Stimulated activated CD4-positive, alpha-beta T cell treated with anti-CD3 and anti-CD28 coated beads, Interleukin-1b, Interleukin-23, amount 100 ng/mL, for 24 hours (primary cell): Measurements from ENCODE around the gene TFDP1.

Source experiments
- DNase-seq, 4 experiments: peaks; one replicate each; pipeline ENCODE4 v3.0.0-alpha.2; 2020; ENCODE audit warnings: low read depth in 4 of 4, low spot score in 1 of 4

Gene TFDP1

DNA sequence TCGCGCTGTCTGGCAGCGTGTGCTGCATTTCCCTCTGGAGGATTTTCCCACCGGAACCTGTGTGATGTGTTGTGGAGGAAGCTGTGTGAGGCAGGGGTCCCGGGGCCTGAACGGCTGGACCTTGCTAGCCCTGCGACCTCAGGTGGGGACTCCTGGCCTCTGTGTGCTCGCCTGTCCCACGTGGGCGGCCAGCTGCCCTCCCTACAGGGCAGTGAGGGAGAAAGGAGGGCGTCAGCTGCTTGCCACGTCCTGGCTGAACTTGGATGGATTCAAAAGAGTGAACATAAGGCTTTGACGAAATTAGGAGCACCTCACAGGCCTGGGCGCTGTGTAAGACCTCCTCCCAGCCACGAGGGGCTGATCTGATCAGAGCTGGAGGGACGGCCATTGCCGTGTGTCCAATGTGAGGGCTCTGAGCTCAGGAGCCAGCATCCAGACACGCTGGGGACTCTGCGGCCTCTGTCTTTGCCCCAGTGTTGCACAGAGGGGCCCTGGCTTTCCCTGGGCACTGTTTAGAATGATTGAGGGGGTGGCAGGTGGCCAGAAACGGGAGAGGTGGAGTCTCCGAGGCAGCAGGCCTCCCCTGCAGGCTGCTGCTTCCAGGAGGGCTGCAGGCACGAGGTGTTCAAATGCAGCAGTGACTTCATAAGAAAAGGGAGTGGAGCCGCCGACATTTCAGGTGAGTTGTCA is 13.0 kb downstream of the TFDP1 start:
- DNase-seq = no peak

- DNase-seq = no peak
Observed at GRCh38 chr13:113598081-113598410, 13.5 kb downstream of the TFDP1 start.

DNA sequence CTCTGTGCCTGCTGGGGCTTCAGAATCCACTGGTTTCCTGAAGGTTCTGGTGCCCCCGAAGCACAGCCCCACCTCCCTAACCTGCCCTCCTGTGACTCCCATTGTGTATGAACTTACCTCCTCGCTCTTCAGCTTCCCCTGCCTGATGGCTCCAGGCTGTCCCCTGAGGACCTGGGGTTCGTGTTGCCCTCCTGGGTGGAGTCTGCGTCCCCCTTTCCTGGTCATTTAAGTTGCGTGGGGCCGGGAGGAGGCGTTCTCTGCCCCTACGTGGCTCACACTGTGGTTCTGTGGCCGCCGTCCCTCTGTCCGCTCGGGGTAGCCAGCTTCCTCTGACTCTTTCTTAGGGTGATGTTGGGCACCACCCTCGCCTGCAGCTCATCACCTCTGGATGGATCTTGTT is 13.9 kb downstream of the TFDP1 start:
- DNase-seq = no peak

DNA sequence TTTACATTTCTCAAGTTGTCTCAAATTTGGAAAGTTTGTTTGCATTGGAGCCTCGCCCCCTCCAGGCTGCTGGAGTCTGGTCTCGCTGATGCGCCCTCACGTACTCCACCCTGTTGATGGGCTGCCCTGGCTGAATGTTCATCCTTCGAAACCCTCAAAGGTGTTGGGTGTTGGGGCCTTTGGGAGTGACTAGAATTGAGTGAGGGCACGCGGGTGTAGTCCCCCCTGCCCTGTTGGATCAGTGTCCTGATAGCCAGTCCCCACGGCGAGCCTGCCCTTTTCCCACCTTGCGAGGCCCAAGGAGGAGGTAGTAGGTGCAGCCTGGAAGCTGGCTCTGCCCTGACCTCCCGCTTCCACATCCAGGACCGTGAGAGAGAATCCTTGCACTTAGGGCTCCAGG is 14.8 kb downstream of the TFDP1 start:
- DNase-seq = no peak

- DNase-seq = no peak
Observed at GRCh38 chr13:113601166-113602070, 16.9 kb downstream of the TFDP1 start.

- DNase-seq = no peak
Observed at GRCh38 chr13:113602291-113602988, 17.9 kb downstream of the TFDP1 start.

DNA sequence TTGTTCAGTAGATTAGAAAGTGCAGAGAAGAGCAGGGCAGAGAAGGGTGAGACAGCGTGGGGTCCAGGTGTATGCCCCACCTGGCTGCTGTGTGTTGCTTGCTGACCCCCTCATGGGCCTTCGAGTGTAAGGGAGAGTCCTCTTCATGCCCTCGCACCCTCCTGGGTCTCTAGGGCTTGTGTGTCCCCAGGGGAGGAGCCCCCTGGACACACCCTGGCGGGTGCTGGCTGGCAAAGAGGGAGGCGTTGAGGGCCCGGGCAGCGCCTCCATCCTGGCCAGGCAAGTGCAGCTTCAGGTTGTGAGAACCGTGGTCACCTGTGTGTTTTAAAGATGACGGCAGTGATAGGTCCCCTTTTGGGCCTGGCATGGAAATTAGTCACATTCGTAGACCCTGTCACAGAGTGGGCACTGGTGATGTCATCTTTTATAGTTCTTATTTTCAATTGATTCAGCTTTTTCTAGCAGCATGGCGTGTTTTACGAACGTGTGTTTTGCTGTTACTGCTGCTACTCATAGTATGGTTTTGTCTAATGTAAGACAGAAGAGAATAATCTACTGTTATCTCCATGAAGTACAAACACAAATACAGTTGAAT is 18.7 kb downstream of the TFDP1 start:
- no peak for DNase-seq

GRCh38 chr13:113604186-113604585 is 19.6 kb downstream of the TFDP1 start:
- no peak for DNase-seq

DNA sequence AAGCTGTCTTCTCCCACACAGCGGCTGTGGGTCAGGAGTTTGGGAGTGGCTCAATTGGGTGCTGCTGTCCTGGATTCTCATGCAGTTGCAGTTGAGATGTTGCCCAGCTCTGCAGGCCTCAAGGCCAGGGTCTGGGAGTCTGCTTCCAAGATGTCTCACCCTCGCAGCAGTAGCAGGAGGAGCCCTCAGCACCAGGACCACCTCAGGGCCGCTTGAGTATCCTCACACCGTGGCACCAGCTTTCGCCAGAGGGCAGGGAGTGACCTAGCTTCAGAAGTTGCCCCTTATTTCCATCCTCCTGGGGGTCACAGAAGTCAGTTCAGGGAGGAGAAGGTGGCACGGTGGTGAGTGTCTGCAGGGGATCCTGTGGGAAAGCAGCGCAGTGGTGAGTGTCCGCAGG is 20.9 kb downstream of the TFDP1 start:
- DNase-seq = no peak

- DNase-seq = no peak
Observed at GRCh38 chr13:113605866-113606438, 21.4 kb downstream of the TFDP1 start.

DNA sequence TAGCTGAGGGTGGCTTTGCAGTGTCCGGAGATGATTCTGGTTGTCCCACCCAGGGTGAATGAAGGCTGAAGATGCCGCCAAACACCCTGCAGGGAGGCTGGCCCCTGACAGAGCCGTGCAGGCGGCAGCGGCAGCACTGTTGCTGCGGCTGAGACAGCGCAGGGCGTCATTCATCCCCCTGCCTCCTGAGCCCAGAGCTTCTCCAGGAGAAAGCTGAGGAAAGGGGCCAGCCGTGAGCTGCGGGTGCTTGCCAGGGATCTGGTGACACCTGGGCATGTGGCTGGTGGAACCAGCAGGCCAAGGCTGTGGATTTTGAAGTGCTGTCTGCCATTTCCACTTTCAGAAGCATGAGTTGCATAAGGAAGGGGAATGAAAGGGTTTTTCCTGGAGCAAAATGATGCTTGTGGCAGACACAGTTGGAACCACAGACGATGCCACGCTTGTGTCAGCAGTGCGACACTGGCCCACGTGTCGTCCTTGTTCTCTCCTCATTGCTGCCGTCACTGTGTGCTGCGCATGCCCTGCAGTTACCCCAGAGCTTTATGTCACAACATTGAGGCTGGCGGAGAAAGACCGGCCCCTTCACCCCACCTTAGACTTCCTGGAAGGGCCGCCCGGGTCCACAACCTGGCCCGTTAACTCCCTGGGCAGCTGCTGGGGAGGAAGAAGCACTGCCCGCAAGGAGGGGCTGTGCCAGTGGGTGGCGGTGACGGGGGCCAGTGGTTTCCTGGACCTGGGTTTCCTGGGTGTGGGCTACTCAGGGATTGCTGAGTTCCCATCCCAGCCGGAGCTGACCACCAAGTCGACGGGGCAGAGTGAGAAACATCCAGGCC is 22.7 kb downstream of the TFDP1 start:
- no peak for DNase-seq

- DNase-seq = no peak
Observed at GRCh38 chr13:113607889-113608635, 23.5 kb downstream of the TFDP1 start.

DNA sequence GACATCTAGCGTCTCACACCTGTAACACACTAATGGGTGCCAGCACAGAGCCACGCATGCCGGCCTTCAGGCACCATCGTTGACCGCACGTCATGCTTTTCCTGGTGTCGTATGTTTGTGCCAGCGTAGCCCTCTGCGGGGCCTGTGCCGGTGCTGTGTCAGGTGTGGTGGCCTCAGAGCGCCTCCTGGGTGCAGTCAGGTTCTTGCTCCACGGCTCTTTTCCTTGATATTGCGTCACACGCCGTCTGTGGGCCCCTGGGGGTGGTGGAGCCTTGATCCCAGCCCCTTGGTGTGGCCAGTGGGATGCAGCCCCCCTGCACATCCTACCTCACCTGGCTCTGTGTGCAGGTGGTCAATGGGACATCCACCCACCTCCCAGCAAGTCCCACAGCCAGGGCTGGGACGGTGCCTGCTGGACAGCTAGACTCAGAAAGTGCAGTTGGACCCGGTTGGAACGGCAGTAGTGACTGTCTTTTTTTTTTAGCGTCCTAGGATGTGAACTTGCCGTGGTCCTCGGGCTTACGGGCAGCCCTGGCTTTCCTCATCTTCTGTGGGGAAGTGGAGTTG is 24.5 kb downstream of the TFDP1 start:
- DNase-seq = no peak

DNA sequence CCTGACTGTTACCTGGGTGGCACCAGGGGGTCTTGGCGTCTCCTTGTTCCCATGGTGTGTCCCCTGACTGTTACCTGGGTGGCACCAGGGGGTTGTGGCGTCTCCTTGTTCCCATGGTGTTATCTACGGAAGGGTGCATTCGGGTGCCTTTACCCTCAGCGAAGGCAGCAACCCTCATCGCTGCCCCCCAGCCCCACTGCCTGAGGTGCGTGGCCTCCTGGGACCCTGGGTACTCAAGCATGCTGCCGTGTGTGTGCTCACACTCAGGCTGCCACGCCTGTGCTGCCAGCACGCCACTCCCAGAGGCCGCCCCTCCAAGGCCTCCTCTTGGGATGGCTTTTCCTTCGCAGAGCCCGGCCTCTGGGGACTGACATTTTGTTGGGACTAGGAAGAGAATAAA is 25.1 kb downstream of the TFDP1 start:
- DNase-seq = no peak

- no peak for DNase-seq
Observed at GRCh38 chr13:113610266-113610665, 25.7 kb downstream of the TFDP1 start.

DNA sequence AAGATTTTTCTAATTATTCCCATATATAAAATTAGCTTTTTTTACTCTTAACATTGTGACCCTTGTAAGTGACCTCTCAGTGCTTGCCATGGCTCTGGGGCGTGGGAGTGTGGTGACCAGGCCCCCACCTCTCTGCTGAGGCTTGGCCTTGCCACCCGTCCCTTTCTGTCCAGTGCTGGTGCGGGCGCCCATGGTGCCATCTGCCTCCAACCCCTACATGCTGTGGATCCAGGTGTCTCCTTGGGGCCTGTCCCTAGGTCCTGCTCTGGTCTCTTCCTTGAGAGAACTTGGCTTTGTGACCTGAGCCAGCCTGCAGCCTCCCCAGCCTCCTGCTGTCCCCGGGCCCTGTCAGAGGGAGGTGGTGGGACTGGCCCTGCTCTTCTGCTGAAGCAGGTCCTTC is 27.4 kb downstream of the TFDP1 start:
- no peak for DNase-seq

DNA sequence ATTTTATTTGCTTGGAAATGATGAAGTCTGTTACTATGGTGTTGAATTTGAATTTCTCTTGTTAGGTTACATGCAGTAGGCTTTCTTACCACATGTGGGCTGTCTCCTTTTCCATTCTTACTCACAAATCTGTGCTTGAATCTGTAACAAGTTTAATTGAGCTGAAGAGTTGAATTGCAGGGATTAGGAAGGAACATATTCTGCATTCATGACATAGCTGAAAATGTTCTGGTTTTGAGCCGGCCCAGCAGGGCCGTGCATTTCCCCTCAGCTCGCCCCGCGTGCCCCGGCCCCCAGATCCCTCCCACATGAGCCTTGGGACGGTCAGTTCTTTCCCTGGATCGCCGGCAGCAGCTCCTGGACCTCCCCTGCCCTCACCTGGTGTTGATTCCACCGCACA is 28.1 kb downstream of the TFDP1 start:
- no peak for DNase-seq

DNA sequence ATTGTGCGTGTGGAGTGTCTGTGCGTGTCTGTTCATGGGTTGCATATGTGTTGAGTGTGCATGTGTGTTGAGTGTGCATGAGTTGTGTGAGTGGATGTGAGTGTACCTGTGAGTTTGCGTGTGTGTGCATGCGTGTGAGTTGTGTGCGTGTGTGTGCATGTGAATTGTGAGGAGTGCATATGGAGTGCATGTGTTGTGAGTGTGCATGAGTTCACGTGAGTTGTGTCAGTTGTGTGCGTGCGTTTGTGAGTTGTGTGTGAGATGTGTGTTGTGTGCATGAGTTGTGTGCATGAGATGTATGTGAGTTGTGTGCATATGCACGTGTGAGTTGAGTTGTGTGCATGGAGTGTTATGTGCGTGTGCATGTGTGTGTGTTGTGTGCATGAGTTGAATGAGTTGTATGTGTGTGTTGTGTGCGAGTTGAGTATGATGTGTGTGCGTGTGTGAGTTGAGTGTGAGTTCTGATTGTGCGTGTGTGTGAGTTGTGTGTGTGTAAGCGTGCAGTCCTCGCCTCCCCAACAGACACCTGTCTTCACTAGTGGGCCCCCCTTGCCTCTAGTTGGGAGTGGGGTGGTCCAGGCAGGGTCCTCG is 29.3 kb downstream of the TFDP1 start:
- no peak for DNase-seq

- no peak for DNase-seq
Observed at GRCh38 chr13:113616281-113616906, 31.8 kb downstream of the TFDP1 start.
